ENCODE data around the gene HUNK.
"Not testable (repeated sequence)": the region's sequence is repeated elsewhere in the genome, so short reads cannot be mapped to it uniquely, and the experiment has no call there.

HUNK gene

DNA sequence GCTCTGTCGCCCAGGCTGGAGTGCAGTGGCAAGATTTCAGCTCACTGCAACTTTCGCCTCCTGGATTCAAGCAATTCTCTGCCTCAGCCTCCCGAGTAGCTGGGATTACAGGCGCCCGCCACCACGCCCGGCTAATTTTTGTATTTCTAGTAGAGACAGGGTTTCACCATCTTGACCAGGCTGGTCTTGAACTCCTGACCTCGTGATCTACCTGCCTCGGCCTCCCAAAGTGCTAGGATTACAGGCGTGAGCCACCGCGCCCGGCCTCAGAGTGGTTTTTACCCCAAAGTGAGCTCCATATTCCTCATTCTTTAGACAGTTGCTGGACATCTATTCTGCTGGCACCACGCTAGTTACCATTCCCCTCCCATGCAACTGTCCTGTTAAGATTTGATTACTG is 1.4 kb upstream of the HUNK start:
- DNase-seq: not testable (repeated sequence)

DNA sequence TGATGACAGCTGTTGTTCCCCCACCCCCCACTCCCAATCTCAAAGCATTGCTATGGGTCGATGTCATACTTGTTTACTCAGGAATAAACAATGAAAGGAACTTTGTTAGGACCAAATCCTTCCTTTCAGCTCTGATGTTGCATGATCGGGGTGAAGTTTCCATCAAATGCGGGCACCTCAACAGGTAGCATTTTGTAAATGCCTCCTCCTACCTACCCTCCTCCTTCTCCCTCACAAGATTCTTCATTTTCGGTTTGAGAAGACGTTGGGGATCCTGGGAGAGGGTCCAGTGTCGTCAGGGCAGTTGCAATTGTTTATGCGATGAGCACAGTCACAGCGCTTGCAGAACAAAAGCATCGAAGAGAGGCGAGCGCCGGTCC is 758 bp upstream of the HUNK start:
- DNase-seq: no peak

DNA sequence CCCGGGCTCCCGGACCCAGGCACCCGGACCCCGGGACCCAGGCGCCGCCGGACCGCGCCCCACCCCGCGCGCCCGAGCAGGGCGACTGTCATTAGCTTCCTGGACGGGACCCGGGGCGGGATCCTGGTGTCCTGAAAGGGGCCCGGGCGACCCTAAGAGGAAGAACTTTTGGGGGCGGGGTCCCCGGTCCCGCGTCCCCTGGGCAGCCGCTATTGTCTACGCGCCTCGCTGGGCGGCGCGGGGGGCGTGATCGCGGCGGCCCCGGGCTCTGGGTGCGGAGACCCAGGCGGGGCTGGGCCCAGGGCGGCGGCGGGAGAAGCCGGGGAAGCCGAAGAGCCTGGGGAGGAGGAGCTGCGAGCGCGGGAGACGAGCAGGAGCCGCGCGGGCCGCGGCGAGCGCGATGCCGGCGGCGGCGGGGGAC is 465 bp downstream of the HUNK start:
- no peak for DNase-seq

GRCh38 chr21:31873696-31874599 is 1.1 kb downstream of the HUNK start:
- DNase-seq: no peak

- no peak for DNase-seq
Observed at GRCh38 chr21:31874812-31875212, 2.0 kb downstream of the HUNK start.

DNA sequence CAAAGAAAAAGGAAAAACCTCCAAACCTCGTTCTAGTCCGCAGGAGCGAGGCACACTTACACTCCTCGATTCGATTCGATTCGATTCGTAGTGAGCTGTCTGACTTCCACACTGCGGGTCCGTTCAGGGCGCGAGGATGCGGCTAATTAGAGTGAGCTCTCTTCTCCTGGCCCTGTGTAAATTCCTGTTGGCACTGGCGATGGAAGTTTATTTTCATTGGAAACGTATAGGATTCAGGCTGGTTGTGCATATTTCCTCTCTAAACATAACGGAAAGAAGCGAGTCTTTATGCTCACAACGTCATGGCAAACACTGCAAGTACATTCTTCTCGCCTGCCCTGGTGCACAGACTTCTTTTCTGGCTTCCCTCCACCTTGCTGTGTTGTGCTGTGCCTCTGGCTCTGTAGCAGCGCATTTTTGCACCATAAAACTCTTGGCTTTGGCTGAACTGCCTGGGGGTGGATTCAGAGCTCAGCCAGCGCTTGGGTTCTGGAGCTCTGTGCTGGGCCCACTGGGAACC is 2.7 kb downstream of the HUNK start:
- no peak for DNase-seq

GRCh38 chr21:31877463-31877957 is 4.7 kb downstream of the HUNK start:
- no peak for DNase-seq

DNA sequence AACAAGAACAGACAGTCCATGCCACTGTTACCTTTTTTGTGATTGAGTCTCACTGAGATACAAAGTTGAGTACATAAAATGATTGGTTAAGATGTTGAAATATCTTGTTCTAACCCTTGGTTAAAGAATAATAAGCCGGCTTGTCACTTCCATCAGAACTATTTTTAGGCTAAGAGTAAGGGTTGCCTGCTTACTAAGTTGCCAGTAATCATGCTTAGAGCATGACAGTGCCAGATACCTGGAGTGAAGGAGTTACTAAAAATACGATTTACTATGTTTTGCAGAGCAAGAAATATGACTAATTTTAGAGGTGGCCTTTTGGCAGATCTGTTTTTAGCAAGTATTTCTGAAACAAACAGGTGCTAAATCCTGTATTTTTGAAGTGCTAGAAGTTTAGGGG is 6.0 kb downstream of the HUNK start:
- DNase-seq: no peak

- no peak for DNase-seq
Observed at GRCh38 chr21:31879241-31879650, 6.4 kb downstream of the HUNK start.

- no peak for DNase-seq
Observed at GRCh38 chr21:31879911-31880310, 7.1 kb downstream of the HUNK start.

DNA sequence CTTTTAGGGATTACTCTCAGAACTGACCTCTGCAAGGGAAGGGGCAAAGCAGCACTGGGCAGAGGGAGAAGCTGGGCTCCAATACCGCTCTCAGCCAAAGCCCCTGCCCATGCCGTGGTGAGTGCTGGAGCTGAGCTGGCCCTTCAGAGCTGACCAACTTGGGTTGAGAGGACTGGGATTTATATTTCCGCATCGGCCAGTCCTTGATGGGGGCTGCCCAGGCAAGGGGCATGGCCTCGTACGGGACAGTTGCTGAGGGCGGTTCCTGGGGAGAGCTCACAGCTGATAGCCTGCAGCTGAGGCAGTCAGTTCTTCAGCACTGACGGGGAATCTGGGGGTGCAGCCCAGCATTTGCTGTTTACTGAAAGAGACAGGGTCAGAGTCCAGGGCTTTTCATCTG is 8.0 kb downstream of the HUNK start:
- DNase-seq: no peak

DNA sequence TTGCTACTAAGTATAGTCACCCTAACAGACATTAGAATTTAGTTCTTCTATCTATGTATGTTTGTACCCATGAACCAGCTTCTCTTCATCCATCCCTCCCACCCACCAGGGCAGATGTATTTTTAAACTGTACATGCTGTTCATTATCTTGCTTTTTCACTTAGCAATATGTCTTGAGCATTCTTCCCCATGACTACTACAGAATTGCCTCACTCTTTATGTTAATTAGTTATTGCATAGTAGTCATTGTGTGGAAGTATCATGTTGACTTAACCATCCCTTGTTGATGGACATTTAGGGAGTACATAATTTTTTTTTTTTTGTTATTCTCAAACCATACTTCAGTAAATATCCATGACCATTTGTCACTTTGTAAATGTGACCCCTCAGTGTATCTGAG is 9.9 kb downstream of the HUNK start:
- DNase-seq: no peak

DNA sequence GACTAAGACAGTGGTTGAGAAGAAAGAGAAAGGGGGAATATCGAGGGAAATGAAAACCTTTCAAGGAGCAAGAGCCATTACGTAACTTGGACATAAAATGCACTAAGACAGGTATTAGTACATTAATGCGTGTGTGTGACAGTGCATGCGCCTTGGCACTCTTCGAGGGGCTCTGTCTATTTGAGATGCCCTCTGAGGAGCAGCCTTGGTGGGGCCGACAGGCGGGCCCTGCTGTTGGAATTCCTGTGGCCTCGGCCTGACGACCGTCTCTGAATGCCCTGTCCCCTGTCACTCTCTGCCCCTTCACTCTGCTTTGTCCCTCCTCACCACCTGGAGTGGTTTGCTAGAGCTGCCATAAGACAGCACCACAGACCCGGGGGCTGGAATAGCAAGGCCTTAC is 12.3 kb downstream of the HUNK start:
- no peak for DNase-seq

- no peak for DNase-seq
Observed at GRCh38 chr21:31886915-31887314, 14.1 kb downstream of the HUNK start.

DNA sequence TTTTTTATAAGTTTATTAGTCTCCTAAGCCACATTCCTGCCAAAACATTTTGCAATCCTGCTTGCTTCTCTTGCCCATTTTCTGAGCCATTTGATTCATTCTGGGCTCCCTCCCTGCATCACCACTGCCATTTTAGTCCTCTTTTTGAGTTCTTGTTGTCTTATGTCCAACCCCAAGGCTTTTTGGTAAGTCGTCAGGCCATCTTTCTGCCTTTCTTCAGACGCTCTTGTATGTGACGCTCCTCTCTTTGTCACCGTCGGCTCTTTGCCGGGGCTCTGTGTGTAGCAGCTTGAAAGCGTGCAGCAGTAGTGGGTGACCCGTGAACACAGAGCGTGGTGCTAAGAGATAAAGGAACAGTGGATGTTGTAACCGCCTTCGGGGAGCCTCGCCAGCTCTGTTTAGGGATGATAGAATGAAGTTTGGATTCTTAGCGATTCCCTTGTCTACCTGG is 14.6 kb downstream of the HUNK start:
- DNase-seq: no peak

- DNase-seq: no peak
Observed at GRCh38 chr21:31888936-31889371, 16.1 kb downstream of the HUNK start.

DNA sequence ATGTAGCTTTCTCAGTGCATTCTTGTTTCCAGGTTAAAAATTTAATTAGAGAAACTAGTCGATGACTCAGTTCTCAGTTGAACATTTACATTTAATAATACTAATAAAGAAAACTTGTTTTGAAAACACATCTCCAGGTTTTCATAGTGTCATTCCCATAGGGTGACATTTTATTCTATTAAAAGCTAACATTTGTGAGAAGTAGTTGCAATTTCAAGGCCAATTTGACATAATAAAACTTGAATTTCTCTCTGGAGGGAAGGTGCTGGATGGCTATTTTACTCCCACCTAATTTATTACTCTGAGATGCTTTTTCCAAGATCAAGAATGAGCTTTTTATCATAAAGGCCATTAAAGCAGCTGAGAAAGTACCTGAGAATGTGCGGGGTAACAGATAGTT is 16.6 kb downstream of the HUNK start:
- DNase-seq: no peak

- no peak for DNase-seq
Observed at GRCh38 chr21:31892686-31893085, 19.9 kb downstream of the HUNK start.

DNA sequence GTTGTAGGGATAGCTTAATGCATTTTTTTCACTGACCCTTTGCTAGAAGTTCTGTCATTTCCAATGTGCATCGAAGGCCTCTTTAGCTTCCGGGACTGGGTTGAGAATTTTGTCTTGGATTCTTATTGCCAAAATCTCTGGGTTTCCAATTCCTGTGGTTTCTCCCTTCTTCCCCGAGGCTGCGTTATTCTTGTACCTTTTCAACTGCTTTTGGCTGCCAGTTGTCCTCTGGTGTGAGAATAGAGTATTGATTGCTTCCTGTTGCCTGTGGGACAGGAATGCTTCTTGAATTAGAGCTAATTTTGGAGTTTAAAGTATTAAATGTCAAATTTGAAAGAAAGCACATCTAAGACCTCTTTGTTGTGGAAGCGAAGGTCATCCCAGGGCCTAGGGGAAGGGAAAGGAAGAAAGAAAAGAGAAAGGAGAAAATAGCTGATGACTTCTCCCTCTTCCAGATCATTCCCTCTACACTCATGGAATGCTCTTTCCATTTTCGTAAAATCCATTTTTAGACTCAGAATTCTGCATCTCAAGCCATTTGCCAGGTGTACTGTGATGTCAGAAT is 21.1 kb downstream of the HUNK start:
- no peak for DNase-seq

GRCh38 chr21:31894457-31894856 is 21.6 kb downstream of the HUNK start:
- DNase-seq: no peak

DNA sequence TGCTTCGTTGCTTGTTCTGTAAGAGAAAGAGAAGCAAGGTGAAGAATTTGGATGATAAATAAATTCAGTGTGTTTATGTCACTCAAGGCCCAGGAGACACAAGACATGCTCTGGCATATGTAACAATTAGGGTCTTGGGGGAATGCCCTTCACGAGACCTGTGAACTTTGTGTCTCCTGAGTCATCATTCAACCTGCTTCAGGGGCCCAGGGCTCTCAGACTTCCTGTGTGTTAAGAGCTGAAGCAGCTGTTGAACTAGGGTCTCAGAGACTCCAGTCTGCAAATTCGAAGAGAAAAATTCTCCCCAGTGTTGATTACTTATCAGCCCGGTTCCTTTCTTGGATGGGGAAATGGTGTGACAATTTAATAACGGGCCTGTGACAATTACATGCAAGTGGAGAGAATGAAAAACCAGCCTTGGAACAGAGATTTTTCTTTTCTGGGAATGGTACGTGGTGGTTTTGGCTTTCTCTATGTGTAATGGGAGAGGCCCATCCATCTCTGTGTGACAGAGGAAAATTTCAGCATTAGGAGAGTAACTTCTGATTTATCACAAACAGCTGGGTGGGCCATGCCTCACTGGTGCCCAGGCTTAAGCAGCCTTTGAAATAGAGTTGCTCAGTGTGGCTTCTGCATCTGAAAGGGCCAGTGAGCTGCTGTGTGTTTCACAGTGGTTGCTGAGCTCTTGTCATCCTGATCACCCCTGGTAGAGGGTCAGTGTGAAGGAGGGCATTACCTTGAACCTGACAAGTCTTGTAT is 22.4 kb downstream of the HUNK start:
- no peak for DNase-seq

GRCh38 chr21:31896019-31896418 is 23.2 kb downstream of the HUNK start:
- no peak for DNase-seq

GRCh38 chr21:31897311-31897710 is 24.5 kb downstream of the HUNK start:
- DNase-seq: no peak
